Large intestine (tissue), 3 donors: ENCODE results near the gene KIAA0513. TPM values are rescaled to one million over a fixed set of nuclear protein-coding genes. Genes with fewer than 3 reads are reported as not detected.
A peak's percentile ranks its signal among the peaks of the same experiment; 100 is the strongest.

Experiments
- DNase-seq, 2 donors: peaks; one replicate each; pipeline versions ENCODE4 v3.0.0 to v3.0.0-alpha.2; 2013
- H3K27ac ChIP-seq: one replicate; pipeline ENCODE4 v1.5.1; 2013; ENCODE audit warnings: low read length
- H3K27me3 ChIP-seq: 2 replicates; pipeline ENCODE4 v1.6.1; 2013; ENCODE audit warnings: low read length; ENCODE audit not compliant: control insufficient read depth, insufficient read depth
- H3K36me3 ChIP-seq: 2 replicates; pipeline ENCODE4 v1.6.1; 2013; ENCODE audit warnings: low read length; ENCODE audit not compliant: control insufficient read depth, insufficient read depth
- H3K4me1 ChIP-seq: one replicate; pipeline ENCODE4 v1.6.1; 2013; ENCODE audit warnings: low read length; ENCODE audit not compliant: control insufficient read depth, insufficient read depth
- H3K4me3 ChIP-seq: one replicate; pipeline ENCODE4 v1.5.1; 2013; ENCODE audit warnings: low read length
- H3K9me3 ChIP-seq: one replicate; pipeline ENCODE4 v1.6.1; 2013; ENCODE audit warnings: mild to moderate bottlenecking, low read depth, low read length, moderate library complexity; ENCODE audit not compliant: control insufficient read depth
- WGBS: methylation state at CpG from one replicate; pipeline ENCODE4 v1.1.5; 2013; ENCODE audit warnings: low lambda C conversion rate; ENCODE audit not compliant: insufficient coverage; 5-methylcytosine and 5-hydroxymethylcytosine counted together
- polyA plus RNA-seq: library from polyadenylated mRNA; unstranded; fragments of 120-200 nt; gene quantifications from one replicate; pipeline ENCODE4 v1.2.1, GENCODE V29; 2013

Gene KIAA0513
- polyA plus RNA-seq, 1 donor, result 4.7 TPM

DNA sequence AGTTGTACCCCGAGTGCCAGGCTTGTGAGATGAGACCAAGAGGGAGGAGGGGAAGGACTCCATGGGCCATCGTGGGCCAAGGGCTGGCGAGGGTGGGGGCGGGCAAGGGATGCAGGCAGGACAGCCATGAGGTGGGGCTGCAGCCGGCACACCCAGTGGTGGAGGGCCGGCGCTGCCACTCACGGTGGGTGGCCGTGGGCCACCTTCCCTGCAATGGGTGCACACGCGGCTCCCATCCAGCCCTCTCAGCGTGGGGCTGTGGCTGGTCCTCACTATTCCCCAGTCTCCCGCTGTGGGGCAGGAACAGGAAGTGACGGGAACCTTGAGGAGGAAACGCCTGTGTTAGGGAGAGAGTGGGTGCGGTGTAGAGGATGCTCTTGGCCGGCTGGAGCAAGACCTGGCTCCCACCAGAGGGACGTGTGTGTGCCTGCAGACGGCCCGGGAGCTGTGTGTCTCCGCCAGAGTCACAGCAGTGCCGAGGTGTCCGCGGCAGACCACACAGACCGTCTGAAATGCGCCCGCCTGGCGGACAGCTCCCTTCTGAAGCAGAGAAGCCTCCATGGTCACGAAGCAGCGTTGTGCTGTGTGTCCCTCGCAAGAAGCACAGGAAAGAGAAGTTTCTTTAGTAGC lies 61.1 kb downstream of the KIAA0513 start:
- H3K27ac ChIP-seq, result no peak overlapping the region
- no peak for DNase-seq
- no peak overlapping the region for H3K4me3 ChIP-seq
- H3K4me1 ChIP-seq, result peaks cover 16% of the 10 kb centered on the region
- peaks cover 2% of the 10 kb centered on the region for H3K9me3 ChIP-seq
- no CpG with 5 or more reads among the region's 31 CpGs for WGBS
- peaks cover 3% of the 10 kb centered on the region for H3K27me3 ChIP-seq
- peaks cover 9% of the 10 kb centered on the region for H3K36me3 ChIP-seq

GRCh38 chr16:85089525-85089924 lies 61.9 kb downstream of the KIAA0513 start:
- H3K27ac ChIP-seq, result no peak overlapping the region
- peaks cover 16% of the 10 kb centered on the region for H3K4me1 ChIP-seq
- peaks cover 9% of the 10 kb centered on the region for H3K36me3 ChIP-seq
- WGBS, result no CpG with 5 or more reads among the region's 16 CpGs
- peaks cover 2% of the 10 kb centered on the region for H3K9me3 ChIP-seq
- DNase-seq, result no peak
- peaks cover 5% of the 10 kb centered on the region for H3K27me3 ChIP-seq
- H3K4me3 ChIP-seq, result no peak overlapping the region

DNA sequence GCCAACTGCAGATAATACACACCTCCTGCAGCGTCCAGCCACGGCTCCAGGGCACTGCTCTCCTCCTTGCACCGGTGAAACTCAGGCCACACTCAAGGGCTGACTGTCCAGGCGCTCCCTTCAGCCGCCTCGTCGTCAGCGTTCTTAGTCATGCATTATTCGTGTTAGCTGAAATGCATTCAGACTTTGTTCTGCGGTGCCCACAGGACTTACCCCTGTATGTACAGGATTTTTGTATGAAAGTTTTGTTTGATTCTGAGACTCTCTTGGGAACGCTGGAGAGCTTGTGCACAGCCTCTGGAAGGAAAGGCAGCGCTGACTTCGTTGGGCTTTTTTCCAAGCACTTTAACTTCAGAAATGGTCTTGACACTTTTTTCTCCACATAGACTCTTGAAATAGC lies 62.6 kb downstream of the KIAA0513 start:
- DNase-seq, result no peak
- no peak overlapping the region for H3K27ac ChIP-seq
- peaks cover 16% of the 10 kb centered on the region for H3K4me1 ChIP-seq
- peaks cover 5% of the 10 kb centered on the region for H3K27me3 ChIP-seq
- peaks cover 2% of the 10 kb centered on the region for H3K9me3 ChIP-seq
- peaks cover 9% of the 10 kb centered on the region for H3K36me3 ChIP-seq
- no peak overlapping the region for H3K4me3 ChIP-seq
- 86% methylated on average over 2 of the region's 13 CpGs for WGBS

- H3K4me3 ChIP-seq, result no peak overlapping the region
- peak; percentile 40 to 55 for DNase-seq
- peaks cover 16% of the 10 kb centered on the region for H3K4me1 ChIP-seq
- peaks cover 9% of the 10 kb centered on the region for H3K36me3 ChIP-seq
- H3K27me3 ChIP-seq, result peaks cover 5% of the 10 kb centered on the region
- H3K27ac ChIP-seq, result no peak overlapping the region
- WGBS, result 100% methylated on average over 1 of the region's 8 CpGs
- peaks cover 2% of the 10 kb centered on the region for H3K9me3 ChIP-seq
Measured at GRCh38 chr16:85090873-85091521, 63.4 kb downstream of the KIAA0513 start.

DNA sequence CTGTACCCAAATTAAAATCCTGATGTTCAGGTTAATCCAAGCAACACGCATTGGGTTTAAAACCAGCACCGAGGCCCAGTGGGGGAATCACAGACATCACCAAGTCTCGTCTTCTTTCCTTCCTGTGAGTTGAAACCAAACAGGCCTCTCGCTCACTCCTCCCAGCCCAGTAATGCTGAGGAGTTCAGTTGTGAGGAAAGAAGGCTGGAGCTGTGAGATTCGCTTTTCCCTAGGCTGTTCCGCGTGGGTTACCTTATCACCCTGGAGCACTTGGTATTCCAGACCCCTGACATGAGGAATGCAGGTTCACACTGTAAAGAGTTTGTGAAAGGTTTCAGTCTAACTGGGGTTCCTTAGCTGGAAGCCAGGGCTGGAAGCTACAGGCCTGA lies 63.9 kb downstream of the KIAA0513 start:
- H3K4me1 ChIP-seq, result peaks cover 16% of the 10 kb centered on the region
- DNase-seq, result no peak
- no CpG with 5 or more reads among the region's 7 CpGs for WGBS
- peaks cover 5% of the 10 kb centered on the region for H3K27me3 ChIP-seq
- peaks cover 9% of the 10 kb centered on the region for H3K36me3 ChIP-seq
- H3K9me3 ChIP-seq, result peaks cover 2% of the 10 kb centered on the region
- no peak overlapping the region for H3K4me3 ChIP-seq
- no peak overlapping the region for H3K27ac ChIP-seq

- no peak overlapping the region for H3K27ac ChIP-seq
- peaks cover 13% of the 10 kb centered on the region for H3K4me1 ChIP-seq
- DNase-seq, result no peak
- H3K27me3 ChIP-seq, result peaks cover 11% of the 10 kb centered on the region
- peaks cover 9% of the 10 kb centered on the region for H3K36me3 ChIP-seq
- 67% methylated on average over 3 of the region's 9 CpGs for WGBS
- H3K9me3 ChIP-seq, result peaks cover 2% of the 10 kb centered on the region
- no peak overlapping the region for H3K4me3 ChIP-seq
Measured at GRCh38 chr16:85092309-85092708, 64.7 kb downstream of the KIAA0513 start.

- H3K4me3 ChIP-seq, result no peak overlapping the region
- H3K4me1 ChIP-seq, result peaks cover 12% of the 10 kb centered on the region
- WGBS, result no CpG with 5 or more reads among the region's 18 CpGs
- peaks cover 2% of the 10 kb centered on the region for H3K9me3 ChIP-seq
- peaks cover 11% of the 10 kb centered on the region for H3K27me3 ChIP-seq
- no peak for DNase-seq
- no peak overlapping the region for H3K27ac ChIP-seq
- peaks cover 9% of the 10 kb centered on the region for H3K36me3 ChIP-seq
Measured at GRCh38 chr16:85092851-85093250, 65.3 kb downstream of the KIAA0513 start.

- WGBS, result 78% methylated on average over 3 of the region's 13 CpGs
- no peak for DNase-seq
- H3K36me3 ChIP-seq, result peaks cover 7% of the 10 kb centered on the region
Measured at GRCh38 chr16:85093705-85094104, 66.1 kb downstream of the KIAA0513 start.

GRCh38 chr16:85094176-85094805 lies 66.7 kb downstream of the KIAA0513 start:
- Histone ChIP-seq H3K9me3 (peaks cover 2% of the 10 kb centered on the region), H3K4me3 (no peak overlapping the region), H3K27ac (no peak overlapping the region), H3K4me1 (peaks cover 12% of the 10 kb centered on the region), H3K36me3 (peaks cover 1% of the 10 kb centered on the region), H3K27me3 (peaks cover 11% of the 10 kb centered on the region)
- DNase-seq, result no peak
- no CpG with 5 or more reads among the region's 12 CpGs for WGBS

More at GRCh38 chr16:85093705-85094104, 66.1 kb downstream of the KIAA0513 start:
- Histone ChIP-seq H3K4me3 (no peak overlapping the region), H3K27ac (no peak overlapping the region), H3K4me1 (peaks cover 12% of the 10 kb centered on the region), H3K27me3 (peaks cover 11% of the 10 kb centered on the region), H3K9me3 (peaks cover 2% of the 10 kb centered on the region)

DNA sequence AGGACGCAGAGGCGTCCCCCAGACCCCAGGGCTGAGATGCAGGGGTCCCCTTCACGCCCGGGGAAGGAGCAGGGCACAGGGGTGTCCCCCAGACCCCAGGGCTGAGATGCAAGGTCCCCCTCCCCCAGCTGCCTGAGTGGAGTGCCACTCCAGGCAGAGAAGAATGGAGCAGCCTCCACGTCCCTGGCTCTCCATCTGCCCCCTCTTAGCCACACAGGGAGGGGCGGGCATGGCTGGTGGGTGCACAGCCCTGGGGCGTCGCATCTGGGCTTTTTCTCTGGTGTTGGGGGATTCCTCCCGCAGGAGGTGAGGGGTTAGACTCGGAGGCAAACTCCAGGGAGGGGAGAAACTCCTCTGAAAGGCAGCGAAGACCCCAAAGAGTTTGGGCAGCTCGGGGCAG lies 67.2 kb downstream of the KIAA0513 start:
- H3K27me3 ChIP-seq, result peaks cover 11% of the 10 kb centered on the region
- H3K27ac ChIP-seq, result no peak overlapping the region
- no peak overlapping the region for H3K4me3 ChIP-seq
- no CpG with 5 or more reads among the region's 12 CpGs for WGBS
- DNase-seq, result no peak
- peaks cover 12% of the 10 kb centered on the region for H3K4me1 ChIP-seq
- H3K36me3 ChIP-seq, result no peaks in the 10 kb centered on the region
- H3K9me3 ChIP-seq, result no peaks in the 10 kb centered on the region
